Measurements from ENCODE around the gene ZBTB47. TPM values are rescaled to one million over a fixed set of nuclear protein-coding genes. Genes with fewer than 3 reads are reported as not detected.

ZBTB47 gene
- polyA plus RNA-seq, 1 donor (not counting 4 experiments of a cell fraction or from before 2014, with no cell fraction given) = 5.1 TPM

- H3K36me3 ChIP-seq (ENCODE audit: control insufficient read depth in 2 of 2, extremely low read depth in 1 of 2, insufficient read depth in 2 of 2, low read length in 2 of 2) = peaks cover 6 to 7% of the 10 kb centered on the region in 2 experiments
- H3K9me3 ChIP-seq (ENCODE audit: control insufficient read depth, low read depth, low read length) = no peaks in the 10 kb centered on the region
- H3K9me1 ChIP-seq (ENCODE audit: control insufficient read depth, extremely low read depth, insufficient read depth, low read length) = peaks cover 7% of the 10 kb centered on the region
- peak overlapping the region; percentile 39 for H3K9ac ChIP-seq (ENCODE audit: control insufficient read depth, extremely low read depth, insufficient read depth, low read length)
- FAIRE-seq (no peak), DNase-seq (ENCODE audit: low read depth, low spot score) (no peak)
- TF ChIP-seq EZH2 (IDR thresholded peaks at IDR 0.05; ENCODE audit: low read length) = no peak
- H3K79me2 ChIP-seq (ENCODE audit: control insufficient read depth, insufficient read depth, low read length) = peaks cover 14% of the 10 kb centered on the region
- H3K27me3 ChIP-seq (ENCODE audit: control insufficient read depth, extremely low read depth, insufficient read depth, low read length) = no peaks in the 10 kb centered on the region
- peaks cover 6% of the 10 kb centered on the region for H4K20me1 ChIP-seq (ENCODE audit: control insufficient read depth, extremely low read depth, insufficient read depth, low read length)
- dilution Hi-C loops (cut with MboI; ENCODE audit: extremely low pct_ligation_motif_present, low sequenced_read_pairs) = no loop called here
- peak overlapping the region; percentile 83 for H3K4me2 ChIP-seq (ENCODE audit: control insufficient read depth, extremely low read depth, insufficient read depth, low read depth, low read length)
- H2AFZ ChIP-seq (ENCODE audit: control insufficient read depth, low read length) = no peak overlapping the region
- peaks cover 43% of the 10 kb centered on the region for H3K4me1 ChIP-seq (ENCODE audit: control insufficient read depth, extremely low read depth, insufficient read depth, low read length)
- peak overlapping the region in 1 of 3 experiments; percentile 23 for H3K4me3 ChIP-seq (ENCODE audit: control insufficient read depth in 2 of 3, extremely low read depth in 1 of 3, insufficient read depth in 2 of 3, low read depth in 1 of 3, low read length in 3 of 3)
- peak overlapping the region; percentile 79 for H3K27ac ChIP-seq (ENCODE audit: control insufficient read depth, insufficient read depth, low read length)
Observed at GRCh38 chr3:42652251-42652610, 1.3 kb upstream of the ZBTB47 start.

GRCh38 chr3:42652611-42653302 lies 740 bp upstream of the ZBTB47 start:
- H3K9me3 ChIP-seq (ENCODE audit: control insufficient read depth, low read depth, low read length) = no peaks in the 10 kb centered on the region
- dilution Hi-C loops (cut with MboI; ENCODE audit: extremely low pct_ligation_motif_present, low sequenced_read_pairs) = no loop called here
- peak; percentile 91 for FAIRE-seq

More at GRCh38 chr3:42652611-42653302, 740 bp upstream of the ZBTB47 start:
- Histone ChIP-seq H3K4me2 (ENCODE audit: control insufficient read depth, extremely low read depth, insufficient read depth, low read depth, low read length) (peak overlapping the region; percentile 83), H2AFZ (ENCODE audit: control insufficient read depth, low read length) (no peak overlapping the region), H3K9ac (ENCODE audit: control insufficient read depth, extremely low read depth, insufficient read depth, low read length) (peak overlapping the region; percentile 79), H3K36me3 (ENCODE audit: control insufficient read depth in 2 of 2, extremely low read depth in 1 of 2, insufficient read depth in 2 of 2, low read length in 2 of 2) (peaks cover 6 to 7% of the 10 kb centered on the region in 2 experiments), H4K20me1 (ENCODE audit: control insufficient read depth, extremely low read depth, insufficient read depth, low read length) (peaks cover 6% of the 10 kb centered on the region), H3K9me1 (ENCODE audit: control insufficient read depth, extremely low read depth, insufficient read depth, low read length) (peaks cover 7% of the 10 kb centered on the region), H3K27me3 (ENCODE audit: control insufficient read depth, extremely low read depth, insufficient read depth, low read length) (no peaks in the 10 kb centered on the region), H3K4me3 (ENCODE audit: control insufficient read depth in 2 of 3, extremely low read depth in 1 of 3, insufficient read depth in 2 of 3, low read depth in 1 of 3, low read length in 3 of 3) (peak overlapping the region; percentile 60 to 80 (median 74)), H3K79me2 (ENCODE audit: control insufficient read depth, insufficient read depth, low read length) (peaks cover 14% of the 10 kb centered on the region), H3K27ac (ENCODE audit: control insufficient read depth, insufficient read depth, low read length) (peak overlapping the region; percentile 79), H3K4me1 (ENCODE audit: control insufficient read depth, extremely low read depth, insufficient read depth, low read length) (peaks cover 43% of the 10 kb centered on the region)
- DNase-seq (ENCODE audit: low read depth, low spot score) = peak; percentile 49
- TF ChIP-seq CTCF (optimal IDR thresholded peaks at IDR 0.05 in 1 of 3, IDR thresholded peaks at IDR 0.05 in 1 of 3, conservative IDR thresholded peaks at IDR 0.05 in 1 of 3; ENCODE audit: extremely low read depth in 1 of 3, insufficient read depth in 2 of 3, low read length in 3 of 3) (no peak), EZH2 (IDR thresholded peaks at IDR 0.05; ENCODE audit: low read length) (no peak)
